Measurements from ENCODE around the gene BICC1.

Gene BICC1

GRCh38 chr10:58836991-58837575 is 324.4 kb downstream of the BICC1 start:
- DNase-seq (ENCODE audit: low read depth, low spot score): no peak
- Histone ChIP-seq H3K36me3 (ENCODE audit: control insufficient read depth, insufficient read depth, low read length) (no peaks in the 10 kb centered on the region), H3K4me1 (ENCODE audit: control insufficient read depth, insufficient read depth, low read length) (no peaks in the 10 kb centered on the region), H3K27ac (ENCODE audit: low read length) (no peak overlapping the region), H3K9me3 (ENCODE audit: control insufficient read depth, insufficient read depth, low read length) (no peaks in the 10 kb centered on the region), H3K27me3 (ENCODE audit: control insufficient read depth, insufficient read depth, low read length) (no peaks in the 10 kb centered on the region), H3K4me3 (ENCODE audit: low read length) (no peak overlapping the region)
- WGBS (ENCODE audit: insufficient coverage, insufficient read length): no CpG with 5 or more reads among the region's 8 CpGs

- no peak overlapping the region for H3K4me3 ChIP-seq (ENCODE audit: low read length)
Measured at GRCh38 chr10:58837826-58838225, 325.2 kb downstream of the BICC1 start.

GRCh38 chr10:58838561-58839208 is 326.0 kb downstream of the BICC1 start:
- no peak overlapping the region for H3K27ac ChIP-seq (ENCODE audit: low read length)
- H3K4me1 ChIP-seq (ENCODE audit: control insufficient read depth, insufficient read depth, low read length): no peaks in the 10 kb centered on the region; the same call in 1 of the 2 replicates
- no CpG with 5 or more reads among the region's 1 CpG for WGBS (ENCODE audit: insufficient coverage, insufficient read length)
- no peaks in the 10 kb centered on the region for H3K9me3 ChIP-seq (ENCODE audit: control insufficient read depth, insufficient read depth, low read length)
- H3K36me3 ChIP-seq (ENCODE audit: control insufficient read depth, insufficient read depth, low read length): no peaks in the 10 kb centered on the region
- no peaks in the 10 kb centered on the region for H3K27me3 ChIP-seq (ENCODE audit: control insufficient read depth, insufficient read depth, low read length)
- DNase-seq (ENCODE audit: low read depth, low spot score): no peak
- H3K4me3 ChIP-seq (ENCODE audit: low read length): no peak overlapping the region

More at GRCh38 chr10:58837826-58838225, 325.2 kb downstream of the BICC1 start:
- H3K4me1 ChIP-seq (ENCODE audit: control insufficient read depth, insufficient read depth, low read length): no peaks in the 10 kb centered on the region
- no peak for DNase-seq (ENCODE audit: low read depth, low spot score)
- WGBS (ENCODE audit: insufficient coverage, insufficient read length): no CpG with 5 or more reads among the region's 2 CpGs
- no peak overlapping the region for H3K27ac ChIP-seq (ENCODE audit: low read length)
- H3K27me3 ChIP-seq (ENCODE audit: control insufficient read depth, insufficient read depth, low read length): no peaks in the 10 kb centered on the region
- H3K36me3 ChIP-seq (ENCODE audit: control insufficient read depth, insufficient read depth, low read length): no peaks in the 10 kb centered on the region
- no peaks in the 10 kb centered on the region for H3K9me3 ChIP-seq (ENCODE audit: control insufficient read depth, insufficient read depth, low read length)

GRCh38 chr10:58839771-58840170 is 327.1 kb downstream of the BICC1 start:
- no peaks in the 10 kb centered on the region for H3K36me3 ChIP-seq (ENCODE audit: control insufficient read depth, insufficient read depth, low read length)

GRCh38 chr10:58840840-58841435 is 328.3 kb downstream of the BICC1 start:
- H3K36me3 ChIP-seq (ENCODE audit: control insufficient read depth, insufficient read depth, low read length): no peaks in the 10 kb centered on the region
- no peaks in the 10 kb centered on the region; the same call in 1 of the 2 replicates for H3K4me1 ChIP-seq (ENCODE audit: control insufficient read depth, insufficient read depth, low read length)
- no peak overlapping the region for H3K27ac ChIP-seq (ENCODE audit: low read length)
- no peaks in the 10 kb centered on the region for H3K9me3 ChIP-seq (ENCODE audit: control insufficient read depth, insufficient read depth, low read length)
- no peak overlapping the region for H3K4me3 ChIP-seq (ENCODE audit: low read length)
- DNase-seq (ENCODE audit: low read depth, low spot score): no peak
- WGBS (ENCODE audit: insufficient coverage, insufficient read length): no CpG with 5 or more reads among the region's 1 CpG
- no peaks in the 10 kb centered on the region for H3K27me3 ChIP-seq (ENCODE audit: control insufficient read depth, insufficient read depth, low read length)

More at GRCh38 chr10:58839771-58840170, 327.1 kb downstream of the BICC1 start:
- no peak for DNase-seq (ENCODE audit: low read depth, low spot score)
- no peak overlapping the region for H3K4me3 ChIP-seq (ENCODE audit: low read length)
- H3K4me1 ChIP-seq (ENCODE audit: control insufficient read depth, insufficient read depth, low read length): no peaks in the 10 kb centered on the region; the same call in 1 of the 2 replicates
- no peaks in the 10 kb centered on the region for H3K9me3 ChIP-seq (ENCODE audit: control insufficient read depth, insufficient read depth, low read length)
- no peak overlapping the region for H3K27ac ChIP-seq (ENCODE audit: low read length)
- H3K27me3 ChIP-seq (ENCODE audit: control insufficient read depth, insufficient read depth, low read length): no peaks in the 10 kb centered on the region

- H3K4me3 ChIP-seq (ENCODE audit: low read length): no peak overlapping the region
- no peak for DNase-seq (ENCODE audit: low read depth, low spot score)
Measured at GRCh38 chr10:58842860-58843376, 330.2 kb downstream of the BICC1 start.

GRCh38 chr10:58843760-58844159 is 331.1 kb downstream of the BICC1 start:
- no peaks in the 10 kb centered on the region; the same call in 1 of the 2 replicates for H3K4me1 ChIP-seq (ENCODE audit: control insufficient read depth, insufficient read depth, low read length)
- no peaks in the 10 kb centered on the region for H3K9me3 ChIP-seq (ENCODE audit: control insufficient read depth, insufficient read depth, low read length)
- H3K27me3 ChIP-seq (ENCODE audit: control insufficient read depth, insufficient read depth, low read length): no peaks in the 10 kb centered on the region
- H3K4me3 ChIP-seq (ENCODE audit: low read length): no peak overlapping the region
- no peaks in the 10 kb centered on the region for H3K36me3 ChIP-seq (ENCODE audit: control insufficient read depth, insufficient read depth, low read length)
- WGBS (ENCODE audit: insufficient coverage, insufficient read length): no CpG with 5 or more reads among the region's 4 CpGs
- no peak overlapping the region for H3K27ac ChIP-seq (ENCODE audit: low read length)
- DNase-seq (ENCODE audit: low read depth, low spot score): no peak

More at GRCh38 chr10:58842860-58843376, 330.2 kb downstream of the BICC1 start:
- no peak overlapping the region for H3K27ac ChIP-seq (ENCODE audit: low read length)
- no CpG with 5 or more reads among the region's 4 CpGs for WGBS (ENCODE audit: insufficient coverage, insufficient read length)
- H3K4me1 ChIP-seq (ENCODE audit: control insufficient read depth, insufficient read depth, low read length): no peaks in the 10 kb centered on the region; the same call in 1 of the 2 replicates
- no peaks in the 10 kb centered on the region for H3K36me3 ChIP-seq (ENCODE audit: control insufficient read depth, insufficient read depth, low read length)
- H3K9me3 ChIP-seq (ENCODE audit: control insufficient read depth, insufficient read depth, low read length): no peaks in the 10 kb centered on the region
- H3K27me3 ChIP-seq (ENCODE audit: control insufficient read depth, insufficient read depth, low read length): no peaks in the 10 kb centered on the region

GRCh38 chr10:58844680-58845079 is 332.0 kb downstream of the BICC1 start:
- no peak for DNase-seq (ENCODE audit: low read depth, low spot score)
- WGBS (ENCODE audit: insufficient coverage, insufficient read length): no CpG with 5 or more reads among the region's 3 CpGs
- H3K27ac ChIP-seq (ENCODE audit: low read length): no peak overlapping the region
- no peak overlapping the region for H3K4me3 ChIP-seq (ENCODE audit: low read length)
- no peaks in the 10 kb centered on the region; the same call in 1 of the 2 replicates for H3K4me1 ChIP-seq (ENCODE audit: control insufficient read depth, insufficient read depth, low read length)
- H3K36me3 ChIP-seq (ENCODE audit: control insufficient read depth, insufficient read depth, low read length): no peaks in the 10 kb centered on the region
- H3K9me3 ChIP-seq (ENCODE audit: control insufficient read depth, insufficient read depth, low read length): no peaks in the 10 kb centered on the region
- H3K27me3 ChIP-seq (ENCODE audit: control insufficient read depth, insufficient read depth, low read length): no peaks in the 10 kb centered on the region

GRCh38 chr10:58846856-58847255 is 334.2 kb downstream of the BICC1 start:
- H3K4me3 ChIP-seq (ENCODE audit: low read length): no peak overlapping the region
- H3K27ac ChIP-seq (ENCODE audit: low read length): no peak overlapping the region
- no peaks in the 10 kb centered on the region; the same call in 1 of the 2 replicates for H3K4me1 ChIP-seq (ENCODE audit: control insufficient read depth, insufficient read depth, low read length)
- no peaks in the 10 kb centered on the region for H3K9me3 ChIP-seq (ENCODE audit: control insufficient read depth, insufficient read depth, low read length)
- WGBS (ENCODE audit: insufficient coverage, insufficient read length): no CpG with 5 or more reads among the region's 3 CpGs
- H3K36me3 ChIP-seq (ENCODE audit: control insufficient read depth, insufficient read depth, low read length): no peaks in the 10 kb centered on the region
- no peak for DNase-seq (ENCODE audit: low read depth, low spot score)
- H3K27me3 ChIP-seq (ENCODE audit: control insufficient read depth, insufficient read depth, low read length): no peaks in the 10 kb centered on the region

- WGBS (ENCODE audit: insufficient coverage, insufficient read length): no CpG with 5 or more reads among the region's 2 CpGs
- no peaks in the 10 kb centered on the region for H3K27me3 ChIP-seq (ENCODE audit: control insufficient read depth, insufficient read depth, low read length)
- H3K36me3 ChIP-seq (ENCODE audit: control insufficient read depth, insufficient read depth, low read length): no peaks in the 10 kb centered on the region
- H3K4me3 ChIP-seq (ENCODE audit: low read length): no peak overlapping the region
- H3K27ac ChIP-seq (ENCODE audit: low read length): no peak overlapping the region
- H3K9me3 ChIP-seq (ENCODE audit: control insufficient read depth, insufficient read depth, low read length): no peaks in the 10 kb centered on the region
- H3K4me1 ChIP-seq (ENCODE audit: control insufficient read depth, insufficient read depth, low read length): 0 out of 2 replicates have a peak, but pooled peaks cover 1% of the 10 kb centered on the region
- DNase-seq (ENCODE audit: low read depth, low spot score): no peak
Measured at GRCh38 chr10:58851606-58852005, 338.9 kb downstream of the BICC1 start.

All from iPS DF 6.9 (cell line).